PC-3 (cell line): ENCODE measurements around the gene IRGC. TPM values are rescaled to one million over a fixed set of nuclear protein-coding genes. Genes with fewer than 3 reads are reported as not detected.

ENCODE experiments used
- ATAC-seq: fragments of 200-7000 bp; cut with Tn5 transposase; 2 replicates; pipeline ENCODE4 v1.9.1; 2020; ENCODE audit warnings: mild to moderate bottlenecking, moderate library complexity
- Bru-seq: library from RNA; stranded (reverse); fragments of 400-500 nt; gene quantifications from one replicate; lab custom pipeline; 2021; lab: Mats Ljungman, UMichigan
- BruChase-seq, 2 experiments: library from RNA; stranded (reverse); fragments of 400-500 nt; gene quantifications; one replicate each; lab custom pipeline; 2021; lab: Mats Ljungman, UMichigan
- BruUV-seq: library from RNA; stranded (reverse); fragments of 400-500 nt; replicated peaks from 2 replicates; lab custom pipeline; 2021; lab: Mats Ljungman, UMichigan
- CTCF ChIA-PET: fragments of 300-600 bp; sonication (Branson Sonifier 250); formaldehyde crosslinking; loops from one replicate; lab custom pipeline; 2022; ENCODE audit warnings: antibody characterized with exemption; lab: Charles Lee
- POLR2A ChIA-PET: fragments of 300-600 bp; sonication (Branson Sonifier 250); formaldehyde crosslinking; loops from one replicate; lab custom pipeline; 2022; ENCODE audit warnings: antibody characterized with exemption; ENCODE audit not compliant: unreplicated experiment; lab: Charles Lee
- DNase-seq: peaks from one replicate; pipeline ENCODE4 v3.0.0-alpha.2; 2015
- H2AFZ ChIP-seq: fragments of 300-600 bp; sonication (generic); 2 replicates; pipeline ENCODE4 v1.6.0; 2016; ENCODE audit warnings: antibody characterized with exemption, low read length
- H3F3A ChIP-seq: fragments of 300-600 bp; sonication (generic); one replicate; pipeline ENCODE4 v1.6.0; 2017; ENCODE audit warnings: antibody characterized with exemption, low read length, control low read depth, mild to moderate bottlenecking; ENCODE audit not compliant: unreplicated experiment
- H3K27ac ChIP-seq: fragments of 300-600 bp; sonication (generic); 2 replicates; pipeline ENCODE4 v1.5.1; 2016; ENCODE audit warnings: mild to moderate bottlenecking, low read length
- H3K27me3 ChIP-seq: fragments of 300-600 bp; sonication (generic); 2 replicates; pipeline ENCODE4 v1.6.1; 2016; ENCODE audit warnings: low read length, mixed read lengths
- H3K36me3 ChIP-seq: fragments of 300-600 bp; sonication (generic); 2 replicates; pipeline ENCODE4 v1.6.1; 2016; ENCODE audit warnings: low read depth, mixed run types, low read length, mixed read lengths
- H3K4me1 ChIP-seq: fragments of 300-600 bp; sonication (generic); 2 replicates; pipeline ENCODE4 v1.5.1; 2016; ENCODE audit warnings: low read length; ENCODE audit not compliant: insufficient read depth
- H3K4me2 ChIP-seq: fragments of 300-600 bp; sonication (generic); 2 replicates; pipeline ENCODE4 v1.6.0; 2016; ENCODE audit warnings: low read length
- H3K4me3 ChIP-seq: fragments of 300-600 bp; sonication (generic); 2 replicates; pipeline ENCODE4 v1.5.1; 2016; ENCODE audit warnings: mild to moderate bottlenecking, low read length, mixed read lengths
- H3K79me2 ChIP-seq: fragments of 300-600 bp; sonication (generic); 2 replicates; pipeline ENCODE4 v1.6.1; 2017; ENCODE audit warnings: low read length, mixed read lengths
- H3K9ac ChIP-seq: fragments of 300-600 bp; sonication (generic); 2 replicates; pipeline ENCODE4 v1.6.0; 2016; ENCODE audit warnings: mild to moderate bottlenecking, low read length
- H3K9me2 ChIP-seq: fragments of 300-600 bp; sonication (generic); replicated peaks from 2 replicates; pipeline ENCODE4 v1.6.1; 2016; ENCODE audit warnings: mixed run types, low read length, mixed read lengths
- H3K9me3 ChIP-seq: fragments of 300-600 bp; sonication (generic); 2 replicates; pipeline ENCODE4 v1.6.1; 2016; ENCODE audit warnings: low read length, mixed read lengths
- H4K20me1 ChIP-seq: fragments of 300-600 bp; sonication (generic); 2 replicates; pipeline ENCODE4 v1.6.1; 2016; ENCODE audit warnings: low read length, mixed read lengths
- CTCF ChIP-seq: fragments of 300-600 bp; sonication (generic); conservative IDR thresholded peaks from 2 replicates; pipeline ENCODE4 v1.5.1; 2017; ENCODE audit warnings: antibody characterized with exemption, low read depth, mild to moderate bottlenecking, low read length
- EZH2 ChIP-seq: fragments of 300-600 bp; sonication (generic); IDR thresholded peaks from one replicate; pipeline ENCODE4 v1.6.1; 2017; ENCODE audit warnings: antibody characterized with exemption, mild to moderate bottlenecking, low read length; ENCODE audit not compliant: unreplicated experiment
- EZH2phosphoT487 ChIP-seq: fragments of 300-600 bp; sonication (generic); IDR thresholded peaks from 2 replicates; pipeline ENCODE4 v1.6.1; 2018; ENCODE audit warnings: mild to moderate bottlenecking, antibody characterized with exemption, low read length, borderline replicate concordance
- intact Hi-C: fragments of 100-400 bp; cut with micrococcal nuclease; formaldehyde crosslinking; loops from 2 replicates; pipeline ENCODE4 v1.9.0; 2023
- long read RNA-seq: library from polyadenylated mRNA; unstranded; transcript quantifications from one replicate; pipeline ENCODE4 v2.0.0, GENCODE V29; 2021; ENCODE audit not compliant: unreplicated experiment
- total RNA-seq: library from RNA; depleted of rRNA; stranded (reverse); fragments of >200 nt; gene quantifications from 2 replicates; pipeline ENCODE4 v1.2.3, GENCODE V29; 2014; rRNA removed

Gene IRGC
- total RNA-seq (not detected in 2 replicates), Bru-seq, nascent RNA (not detected), BruChase-seq, experiment 1, labeled RNA remaining after a 6-hour chase (not detected), BruChase-seq, experiment 2, labeled RNA remaining after a 2-hour chase (not detected)
- long read RNA-seq: 0 reads

- POLR2A ChIA-PET: no interaction called here
These were observed at the start of gene IRGC for GRCh38 chr19:43715776-43716175. Gene IRGC, plus strand, starts transcription at chr19:43716076. Its CDS starts 2,483 bp downstream, at chr19:43718559.

GRCh38 chr19:43667126-43667875 lies 48.6 kb upstream of the IRGC start:
- Histone ChIP-seq H3K9ac (no peak overlapping the region), H3F3A (no peaks in the 10 kb centered on the region), H3K4me3 (peak overlapping the region; percentile 99), H3K9me3 (no peaks in the 10 kb centered on the region), H3K79me2 (peaks cover 44% of the 10 kb centered on the region), H3K27ac (no peak overlapping the region), H3K36me3 (peaks cover 43% of the 10 kb centered on the region), H3K4me1 (peaks cover 8% of the 10 kb centered on the region; the same call in 1 of the 2 replicates), H4K20me1 (peaks cover 28% of the 10 kb centered on the region), H3K27me3 (no peaks in the 10 kb centered on the region), H2AFZ (no peak overlapping the region), H3K9me2 (no peaks in the 10 kb centered on the region), H3K4me2 (peak overlapping the region; percentile 84)
- ChIA-PET POLR2A (no interaction called here), CTCF (no interaction called here)
- DNase-seq (no peak), ATAC-seq (no peak)
- TF ChIP-seq CTCF: no peak
- intact Hi-C loops: loop anchor here (5.0 kb wide), 1 partner anchor 75 kb away; no protein-coding TSS in a partner anchor
- BruUV-seq: no TSS peak

More at GRCh38 chr19:43715776-43716175, at the start of gene IRGC:
- DNase-seq (no peak), ATAC-seq (no peak)
- Histone ChIP-seq H3K9me2 (no peaks in the 10 kb centered on the region), H3K36me3 (no peaks in the 10 kb centered on the region), H3K27me3 (no peaks in the 10 kb centered on the region), H3K4me2 (no peak within 1 kb of the TSS), H3K27ac (no peak within 1 kb of the TSS), H4K20me1 (no peaks in the 10 kb centered on the region), H3K79me2 (no peaks in the 10 kb centered on the region), H2AFZ (no peak within 1 kb of the TSS), H3K4me3 (no peak within 1 kb of the TSS), H3K4me1 (no peaks in the 10 kb centered on the region), H3F3A (no peaks in the 10 kb centered on the region), H3K9ac (no peak within 1 kb of the TSS), H3K9me3 (no peaks in the 10 kb centered on the region)
- BruUV-seq: no TSS peak
- CTCF ChIA-PET: no interaction called here
- intact Hi-C loops: no loop called here
- no peak for TF ChIP-seq CTCF
- TF ChIP-seq EZH2: no peak
- no peak for TF ChIP-seq EZH2phosphoT487
